ENCODE data around the gene BRD1.

DNA sequence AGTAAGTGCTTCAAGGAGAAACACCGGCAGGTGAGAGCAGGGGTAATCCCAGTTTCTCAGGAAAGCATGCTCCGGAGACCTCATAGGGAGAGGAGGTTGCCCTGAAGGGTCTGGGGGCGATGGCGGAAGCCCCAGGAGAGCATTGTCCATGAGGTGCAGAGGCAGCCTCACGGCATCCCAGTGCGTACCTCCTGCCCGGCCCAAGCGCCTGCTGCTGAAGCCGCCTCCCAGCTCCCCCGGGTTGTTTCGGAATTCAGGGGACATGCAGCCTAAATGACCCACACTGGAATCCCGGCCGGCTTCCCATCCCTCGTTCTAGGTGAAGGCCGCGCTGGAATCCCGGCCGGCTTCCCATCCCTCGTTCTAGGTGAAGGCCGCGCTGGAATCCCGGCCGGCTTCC is 28.7 kb upstream of the BRD1 start:
- no peak for TF ChIP-seq POLR2A (IDR thresholded peaks at IDR 0.05)
- TF ChIP-seq, protein P1, sequence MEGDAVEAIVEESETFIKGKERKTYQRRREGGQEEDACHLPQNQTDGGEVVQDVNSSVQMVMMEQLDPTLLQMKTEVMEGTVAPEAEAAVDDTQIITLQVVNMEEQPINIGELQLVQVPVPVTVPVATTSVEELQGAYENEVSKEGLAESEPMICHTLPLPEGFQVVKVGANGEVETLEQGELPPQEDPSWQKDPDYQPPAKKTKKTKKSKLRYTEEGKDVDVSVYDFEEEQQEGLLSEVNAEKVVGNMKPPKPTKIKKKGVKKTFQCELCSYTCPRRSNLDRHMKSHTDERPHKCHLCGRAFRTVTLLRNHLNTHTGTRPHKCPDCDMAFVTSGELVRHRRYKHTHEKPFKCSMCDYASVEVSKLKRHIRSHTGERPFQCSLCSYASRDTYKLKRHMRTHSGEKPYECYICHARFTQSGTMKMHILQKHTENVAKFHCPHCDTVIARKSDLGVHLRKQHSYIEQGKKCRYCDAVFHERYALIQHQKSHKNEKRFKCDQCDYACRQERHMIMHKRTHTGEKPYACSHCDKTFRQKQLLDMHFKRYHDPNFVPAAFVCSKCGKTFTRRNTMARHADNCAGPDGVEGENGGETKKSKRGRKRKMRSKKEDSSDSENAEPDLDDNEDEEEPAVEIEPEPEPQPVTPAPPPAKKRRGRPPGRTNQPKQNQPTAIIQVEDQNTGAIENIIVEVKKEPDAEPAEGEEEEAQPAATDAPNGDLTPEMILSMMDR (IDR thresholded peaks at IDR 0.05): no peak
